Fibroblast of peridontal ligament (primary cell): ENCODE data around the gene SRC.
A peak's percentile ranks its signal among the peaks of the same experiment; 100 is the strongest.

Experiments
- DNase-seq: peaks from one replicate; pipeline ENCODE4 v3.0.0-alpha.2; 2010; ENCODE audit errors: extremely low read depth

Gene SRC

GRCh38 chr20:37381621-37382471 is 35.9 kb downstream of the SRC start:
- DNase-seq: no peak

GRCh38 chr20:37382482-37383120 is 36.7 kb downstream of the SRC start:
- DNase-seq: no peak

- DNase-seq: no peak
Observed at GRCh38 chr20:37383229-37383989, 37.5 kb downstream of the SRC start.

GRCh38 chr20:37384683-37385174 is 38.8 kb downstream of the SRC start:
- peak; percentile 31 for DNase-seq

- DNase-seq: no peak
Observed at GRCh38 chr20:37385176-37385575, 39.2 kb downstream of the SRC start.

- DNase-seq: no peak
Observed at GRCh38 chr20:37385659-37386504, 39.9 kb downstream of the SRC start.

GRCh38 chr20:37386505-37387251 is 40.7 kb downstream of the SRC start:
- DNase-seq: no peak

- DNase-seq: no peak
Observed at GRCh38 chr20:37387519-37388269, 41.8 kb downstream of the SRC start.

GRCh38 chr20:37388831-37389230 is 42.9 kb downstream of the SRC start:
- DNase-seq: no peak

GRCh38 chr20:37389241-37389747 is 43.4 kb downstream of the SRC start:
- DNase-seq: no peak

- no peak for DNase-seq
Observed at GRCh38 chr20:37389844-37390275, 43.9 kb downstream of the SRC start.

GRCh38 chr20:37390503-37390890 is 44.6 kb downstream of the SRC start:
- DNase-seq: no peak

GRCh38 chr20:37390891-37391525 is 45.1 kb downstream of the SRC start:
- no peak for DNase-seq

- DNase-seq: no peak
Observed at GRCh38 chr20:37392441-37393195, 46.7 kb downstream of the SRC start.

- DNase-seq: no peak
Observed at GRCh38 chr20:37393196-37393862, 47.4 kb downstream of the SRC start.

- no peak for DNase-seq
Observed at GRCh38 chr20:37393863-37394542, 48.1 kb downstream of the SRC start.
